ENCODE measurements around the gene AOC1. TPM values are rescaled to one million over a fixed set of nuclear protein-coding genes. Genes with fewer than 3 reads are reported as not detected.

Gene AOC1
- total and polyA plus RNA-seq, 4 donors: 0.01 to 0.08 TPM; not detected in 2

- H3K9ac ChIP-seq (ENCODE audit: low read depth in 1 of 2, low read length in 2 of 2): no peak overlapping the region
- H3K9me3 ChIP-seq (ENCODE audit: control insufficient read depth in 4 of 4, low read length in 3 of 4): peaks cover 0 to 8% (median 0%) of the 10 kb centered on the region in 4 donors
- WGBS: 95% methylated on average over 14 of the region's 14 CpGs
- no peaks in the 10 kb centered on the region for H3K36me3 ChIP-seq (ENCODE audit: control insufficient read depth in 4 of 4, insufficient read depth in 3 of 4, low read depth in 1 of 4, low read length in 3 of 4)
- peak; percentile 23 for DNase-seq (ENCODE audit: low spot score)
- H3K4me3 ChIP-seq (ENCODE audit: low read depth in 1 of 3, low read length in 3 of 3): no peak overlapping the region
- H3K4me1 ChIP-seq (ENCODE audit: control insufficient read depth in 4 of 4, insufficient read depth in 4 of 4, low read length in 3 of 4): no peaks in the 10 kb centered on the region
- H3K27ac ChIP-seq (ENCODE audit: low read depth in 1 of 2, low read length in 2 of 2): no peak overlapping the region
- TF ChIP-seq YY1 (IDR thresholded peaks at IDR 0.05) (no peak), HNF4A (conservative IDR thresholded peaks at IDR 0.05) (no peak), MAX (IDR thresholded peaks at IDR 0.05) (no peak)
- no peaks in the 10 kb centered on the region for H3K27me3 ChIP-seq (ENCODE audit: control insufficient read depth in 4 of 4, insufficient read depth in 4 of 4, low read length in 3 of 4)
Observed at GRCh38 chr7:150846291-150847115, 5.8 kb upstream of the AOC1 start.

DNA sequence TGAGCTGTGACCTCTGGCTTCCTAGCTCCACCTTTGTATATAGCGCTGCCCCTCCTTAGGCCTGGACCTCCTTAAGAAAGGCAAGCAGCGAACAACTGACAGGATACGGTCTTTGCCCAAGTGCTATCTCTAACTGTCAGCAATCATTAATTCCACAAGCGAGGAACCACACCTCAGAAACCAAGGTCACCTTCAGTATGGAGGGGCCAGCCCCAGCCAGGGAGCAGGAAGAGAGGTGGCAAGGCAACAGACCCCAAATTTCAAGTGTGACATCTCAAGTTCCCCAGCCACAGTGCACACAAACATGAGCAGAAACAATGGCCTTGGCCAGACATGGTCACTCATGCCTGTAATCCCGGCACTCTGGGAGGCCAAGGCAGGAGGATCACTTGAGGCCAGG is 4.8 kb upstream of the AOC1 start:
- TF ChIP-seq YY1 (IDR thresholded peaks at IDR 0.05) (no peak), NR2F2 (IDR thresholded peaks at IDR 0.05) (no peak), EGR1 (IDR thresholded peaks at IDR 0.05; ENCODE audit: low read depth in 2 of 2) (no peak), CTCF (IDR thresholded peaks at IDR 0.05; ENCODE audit: low read depth, low read length, missing input control) (no peak), MAX (IDR thresholded peaks at IDR 0.05) (no peak), ZBTB33 (IDR thresholded peaks at IDR 0.05) (no peak), TAF1 (conservative IDR thresholded peaks at IDR 0.05) (no peak), GABPA (IDR thresholded peaks at IDR 0.05 in 1 of 2, conservative IDR thresholded peaks at IDR 0.05 in 1 of 2) (no peak), FOXA2 (IDR thresholded peaks at IDR 0.05) (no peak), FOXA1 (IDR thresholded peaks at IDR 0.05) (no peak), REST (IDR thresholded peaks at IDR 0.05) (no peak), HNF4G (IDR thresholded peaks at IDR 0.05) (no peak), JUND (IDR thresholded peaks at IDR 0.05) (no peak), HNF4A (conservative IDR thresholded peaks at IDR 0.05) (no peak), SP1 (IDR thresholded peaks at IDR 0.05) (no peak), RXRA (IDR thresholded peaks at IDR 0.05) (no peak), RAD21 (IDR thresholded peaks at IDR 0.05) (no peak)
- TF ChIP-seq, protein P1, sequence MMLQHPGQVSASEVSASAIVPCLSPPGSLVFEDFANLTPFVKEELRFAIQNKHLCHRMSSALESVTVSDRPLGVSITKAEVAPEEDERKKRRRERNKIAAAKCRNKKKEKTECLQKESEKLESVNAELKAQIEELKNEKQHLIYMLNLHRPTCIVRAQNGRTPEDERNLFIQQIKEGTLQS (IDR thresholded peaks at IDR 0.05): no peak
- Histone ChIP-seq H3K9ac (ENCODE audit: low read depth in 1 of 2, low read length in 2 of 2) (no peak overlapping the region), H3K4me1 (ENCODE audit: control insufficient read depth in 4 of 4, insufficient read depth in 4 of 4, low read length in 3 of 4) (no peaks in the 10 kb centered on the region), H3K36me3 (ENCODE audit: control insufficient read depth in 4 of 4, insufficient read depth in 3 of 4, low read depth in 1 of 4, low read length in 3 of 4) (no peaks in the 10 kb centered on the region), H3K27ac (ENCODE audit: low read depth in 1 of 2, low read length in 2 of 2) (no peak overlapping the region), H3K4me3 (ENCODE audit: low read depth in 1 of 3, low read length in 3 of 3) (no peak overlapping the region), H3K9me3 (ENCODE audit: control insufficient read depth in 4 of 4, low read length in 3 of 4) (peaks cover 0 to 3% (median 0%) of the 10 kb centered on the region in 4 donors), H3K27me3 (ENCODE audit: control insufficient read depth in 4 of 4, insufficient read depth in 4 of 4, low read length in 3 of 4) (no peaks in the 10 kb centered on the region)
- WGBS: 94% methylated on average over 5 of the region's 5 CpGs
- DNase-seq (ENCODE audit: low spot score): peak; percentile 16

All from liver (tissue), 9 donors.